Stimulated activated CD8-positive, alpha-beta memory T cell treated with anti-CD3 and anti-CD28 coated beads, Interleukin-2, amount 100 ng/mL, for 1 hour (primary cell): ENCODE results near the gene VANGL1.

Source experiments
- DNase-seq, 2 donors: peaks; one replicate each; pipeline ENCODE4 v3.0.0-alpha.2; 2020; ENCODE audit warnings: low read depth in 2 of 2

The VANGL1 gene

DNA sequence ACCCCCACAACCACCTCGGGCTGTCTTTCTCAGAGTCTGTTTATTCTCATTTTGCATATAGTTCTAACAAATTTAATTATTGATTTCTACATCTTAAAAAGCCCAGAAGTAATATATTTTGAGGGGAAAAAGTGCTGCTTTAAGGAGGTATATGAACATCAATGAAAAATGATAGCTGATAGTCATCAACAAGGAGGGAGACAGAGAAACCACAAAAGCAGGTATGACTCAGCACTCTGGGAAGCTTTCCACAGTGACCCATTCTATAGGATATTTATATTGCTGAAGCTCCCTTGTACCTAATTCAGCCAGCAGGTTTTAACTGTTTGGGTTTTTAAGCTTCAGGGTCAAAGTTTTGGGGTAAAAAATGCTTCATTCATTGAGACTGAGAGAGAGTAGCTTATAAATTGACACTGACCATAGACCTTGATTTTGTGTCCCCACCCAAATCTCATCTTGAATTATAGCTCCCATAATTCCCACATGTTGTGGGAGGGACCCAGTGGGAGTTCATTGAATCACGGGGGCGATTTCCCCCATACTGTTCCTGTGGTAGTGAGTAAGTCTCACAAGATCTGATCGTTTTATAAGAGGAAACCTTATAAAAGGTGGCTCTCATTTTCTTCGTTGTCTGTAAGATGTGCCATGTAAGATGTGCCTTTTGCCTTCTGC lies 27.4 kb downstream of the VANGL1 start:
- no peak for DNase-seq

GRCh38 chr1:115669886-115670285 lies 28.1 kb downstream of the VANGL1 start:
- DNase-seq: no peak

DNA sequence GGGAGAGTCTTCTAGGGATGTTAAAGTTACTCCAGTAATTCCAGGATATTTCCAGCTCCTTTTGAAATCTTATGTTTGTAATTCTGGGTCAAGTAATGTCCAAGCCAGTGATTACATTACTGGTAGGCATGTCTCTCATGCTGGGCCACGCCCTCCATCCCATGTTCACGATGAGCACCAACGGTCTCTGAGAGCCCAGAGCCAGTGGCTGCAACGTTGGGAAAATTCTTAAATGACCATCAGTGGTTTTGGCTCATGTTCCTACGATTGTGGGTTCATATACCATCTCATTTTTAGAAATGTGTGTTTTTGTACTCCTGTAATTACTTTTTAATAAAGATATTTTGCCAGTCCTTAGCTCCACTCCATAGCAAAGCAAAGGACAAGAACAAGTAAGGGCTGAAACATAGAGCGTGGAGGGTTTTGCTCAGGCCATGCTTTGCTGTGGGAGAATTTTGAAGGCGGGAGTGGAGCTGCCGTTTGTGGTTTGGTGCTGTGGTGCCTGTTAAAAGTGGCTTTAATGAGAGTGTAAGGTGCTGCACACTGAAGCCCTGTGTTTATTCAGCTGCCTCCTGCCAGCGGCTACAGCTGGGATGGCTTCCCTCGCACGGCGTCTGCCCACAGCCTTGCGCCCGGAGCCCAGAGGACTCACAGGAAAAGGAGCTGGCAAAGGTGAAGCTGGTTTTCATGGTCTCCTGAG lies 28.9 kb downstream of the VANGL1 start:
- no peak for DNase-seq

DNA sequence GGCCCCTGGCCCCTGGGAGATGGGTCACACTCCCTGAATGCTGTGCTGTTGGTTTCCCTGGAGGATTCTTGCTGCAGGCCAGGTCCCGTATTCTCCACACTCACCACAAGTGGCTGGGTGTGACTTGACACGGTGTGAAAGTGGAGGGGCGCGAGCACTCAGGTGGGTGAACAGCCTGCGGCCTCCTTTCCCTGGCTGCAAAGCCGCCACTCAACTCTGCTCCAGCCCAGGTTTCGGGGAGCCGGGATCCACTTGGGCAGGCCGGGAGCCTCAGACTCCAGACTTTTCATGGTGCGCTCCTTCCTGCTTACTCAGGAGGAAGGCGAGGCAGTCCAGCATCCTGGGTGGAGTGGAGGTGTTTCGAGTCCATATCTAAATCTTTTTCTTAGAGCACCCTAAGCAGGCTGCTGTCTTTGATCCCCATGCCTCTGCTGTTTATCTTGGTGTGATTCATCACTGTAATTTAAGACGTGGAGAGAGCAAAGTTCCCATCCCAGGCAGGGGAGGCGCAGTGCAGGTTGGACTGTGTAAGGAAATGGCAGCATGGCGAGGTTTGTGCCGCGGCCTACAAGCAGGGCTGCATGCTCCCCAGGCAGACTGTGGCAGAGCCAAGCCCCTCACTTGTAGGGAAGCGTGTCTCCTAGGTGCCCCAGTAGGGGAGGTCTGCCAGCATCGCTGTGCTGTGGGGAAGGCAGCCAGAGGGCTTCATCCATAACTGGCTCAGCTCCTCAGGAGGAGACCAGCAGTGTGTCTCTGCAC lies 29.6 kb downstream of the VANGL1 start:
- no peak for DNase-seq

DNA sequence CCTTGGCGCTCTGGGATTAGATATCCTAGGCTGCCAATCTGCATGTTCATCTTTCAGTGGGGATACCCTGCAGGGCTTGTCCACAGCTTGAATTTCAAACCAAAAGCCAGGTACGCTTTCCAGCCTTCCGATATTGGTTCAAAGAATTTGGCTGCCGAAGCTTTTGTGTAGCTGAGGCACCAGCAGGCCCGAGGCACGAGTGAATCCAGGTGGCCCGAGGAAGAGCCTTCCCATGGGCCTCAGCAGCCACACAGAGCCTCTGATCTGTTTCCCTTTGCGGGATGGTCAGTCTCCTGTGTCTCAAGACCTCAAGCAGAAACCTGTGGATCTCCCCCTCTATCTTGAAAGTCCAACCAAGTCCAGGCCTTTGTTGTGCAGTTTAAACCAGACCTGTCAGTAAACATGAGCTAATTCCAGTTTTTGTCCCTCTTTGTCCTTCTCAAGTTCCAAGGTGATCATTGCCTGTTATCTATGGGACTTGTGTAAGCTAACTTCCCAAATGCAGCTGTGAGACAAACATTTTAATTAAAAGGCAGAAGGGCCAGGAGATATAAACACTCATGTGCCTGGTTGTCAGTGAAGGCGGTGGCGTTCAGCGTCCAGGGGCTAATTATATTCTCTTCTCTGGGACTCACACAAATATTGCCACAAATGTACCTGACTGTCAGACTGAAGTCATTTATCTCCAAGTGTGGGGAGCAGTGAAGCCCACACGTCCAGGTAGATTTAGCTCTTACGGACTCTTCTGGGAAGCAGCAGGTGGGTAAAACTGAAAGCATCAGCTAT lies 30.6 kb downstream of the VANGL1 start:
- no peak for DNase-seq

- DNase-seq: no peak
These were observed 34.9 kb downstream of the VANGL1 start for GRCh38 chr1:115676498-115677181.

- no peak for DNase-seq
These were observed 35.4 kb downstream of the VANGL1 start for GRCh38 chr1:115677182-115677555.

- no peak for DNase-seq
These were observed 35.8 kb downstream of the VANGL1 start for GRCh38 chr1:115677565-115677964.

DNA sequence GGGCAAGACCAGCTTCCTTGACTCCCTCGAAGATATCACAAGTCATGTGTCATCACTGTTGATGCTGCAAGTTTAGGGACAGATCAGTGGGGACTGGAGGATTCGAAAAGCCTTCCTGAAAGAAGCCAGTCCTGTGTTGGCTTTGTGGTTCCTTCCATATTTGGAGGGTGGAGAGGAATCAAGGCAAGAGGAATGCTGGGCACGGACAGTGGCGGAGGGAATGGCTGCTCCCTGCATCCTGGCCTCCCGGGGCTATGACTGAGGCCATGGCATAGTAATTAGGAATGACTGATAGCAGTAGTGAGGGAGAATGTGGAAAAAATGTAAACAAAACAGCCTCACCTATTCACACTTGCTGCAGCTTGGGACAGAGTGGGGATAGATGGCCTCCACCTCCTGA lies 36.4 kb downstream of the VANGL1 start:
- no peak for DNase-seq

DNA sequence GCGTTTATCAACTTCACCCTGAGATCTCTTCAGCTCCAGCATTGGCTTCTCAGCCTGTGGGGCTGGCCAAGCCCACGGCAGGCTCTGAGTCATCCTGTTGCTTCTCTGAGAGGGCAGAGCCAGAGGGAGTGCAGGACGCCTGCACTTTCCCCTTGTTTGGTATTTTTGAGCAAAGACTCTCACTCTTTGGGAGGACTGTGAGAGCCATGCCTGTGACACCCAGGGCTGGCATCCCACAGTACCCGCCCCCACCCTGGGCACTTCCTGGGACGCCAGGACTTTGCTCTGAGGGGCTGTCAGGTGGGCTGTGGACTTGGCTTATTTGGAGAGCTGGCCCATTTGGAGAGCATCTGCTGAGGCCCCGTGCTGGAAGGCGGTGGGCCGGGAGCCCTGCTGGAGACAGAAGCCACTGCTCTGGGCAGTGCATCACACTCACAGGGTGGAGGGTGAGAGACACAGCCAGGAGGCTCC lies 37.4 kb downstream of the VANGL1 start:
- DNase-seq: no peak

DNA sequence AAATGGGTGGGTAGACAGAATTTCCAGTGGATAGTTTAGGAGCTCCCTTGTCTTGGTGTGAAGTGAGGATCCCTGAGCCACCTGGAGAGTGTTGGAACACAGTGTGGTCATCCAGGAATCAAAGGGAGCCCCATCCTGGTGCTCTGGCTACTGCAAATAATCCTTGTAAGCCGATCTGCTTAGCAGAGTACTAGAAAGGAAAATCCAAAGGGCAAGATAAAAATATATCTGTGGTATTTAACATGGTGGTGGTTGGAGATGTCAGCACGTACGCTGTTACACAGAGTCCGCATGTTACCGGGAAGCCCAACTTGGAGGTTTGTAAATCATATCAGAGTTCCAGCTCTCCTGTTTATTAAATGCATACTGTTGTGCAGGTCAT lies 39.0 kb downstream of the VANGL1 start:
- DNase-seq: no peak

DNA sequence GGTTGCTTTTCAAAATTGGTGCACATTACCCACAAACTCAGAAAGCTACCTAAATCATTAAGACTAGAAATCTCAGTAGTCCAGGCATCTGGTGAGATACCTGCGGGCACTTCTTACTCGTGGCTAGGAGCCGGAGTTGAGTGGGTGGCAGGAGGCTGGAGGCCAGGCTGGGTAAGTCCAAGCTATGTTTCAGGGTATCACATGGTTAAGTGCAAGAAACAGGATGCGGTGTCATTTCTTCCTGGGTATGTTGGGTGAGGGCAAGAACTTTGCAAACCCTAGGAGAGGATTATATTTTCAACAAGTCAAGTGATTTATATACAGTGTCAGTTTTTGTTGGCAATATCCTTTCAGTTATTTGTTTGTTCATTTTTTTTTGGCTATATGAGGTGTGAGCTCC lies 41.0 kb downstream of the VANGL1 start:
- no peak for DNase-seq

DNA sequence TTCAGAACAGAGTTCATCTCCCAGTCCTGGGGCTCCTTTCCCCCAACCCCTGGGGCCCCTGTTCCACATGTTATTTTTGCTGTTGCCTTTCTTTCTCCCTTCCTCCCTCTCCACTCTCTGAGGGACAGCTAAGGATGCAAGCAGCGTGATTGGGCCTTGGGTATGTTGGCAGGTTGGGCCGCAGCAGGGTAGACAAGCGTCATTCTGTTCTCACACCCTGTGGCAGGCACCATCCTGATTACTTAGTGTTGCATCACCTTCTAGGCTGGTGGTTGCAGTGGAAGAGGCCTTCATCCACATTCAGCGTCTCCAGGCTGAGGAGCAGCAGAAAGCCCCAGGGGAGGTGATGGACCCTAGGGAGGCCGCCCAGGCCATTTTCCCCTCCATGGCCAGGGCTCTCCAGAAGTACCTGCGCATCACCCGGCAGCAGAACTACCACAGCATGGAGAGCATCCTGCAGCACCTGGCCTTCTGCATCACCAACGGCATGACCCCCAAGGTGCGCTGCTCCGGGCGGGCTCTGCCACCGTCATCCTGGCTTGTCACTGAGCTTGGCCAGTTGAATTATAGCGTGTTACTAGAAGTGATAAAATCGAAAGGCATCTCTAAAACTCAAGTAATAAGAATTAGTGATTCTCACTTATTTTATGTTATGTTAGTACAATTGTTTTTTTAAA lies 43.4 kb downstream of the VANGL1 start:
- no peak for DNase-seq

- no peak for DNase-seq
These were observed 46.0 kb downstream of the VANGL1 start for GRCh38 chr1:115687744-115688143.

GRCh38 chr1:115690972-115691371 lies 49.2 kb downstream of the VANGL1 start:
- DNase-seq: no peak

- no peak for DNase-seq
These were observed 50.5 kb downstream of the VANGL1 start for GRCh38 chr1:115692224-115692623.

DNA sequence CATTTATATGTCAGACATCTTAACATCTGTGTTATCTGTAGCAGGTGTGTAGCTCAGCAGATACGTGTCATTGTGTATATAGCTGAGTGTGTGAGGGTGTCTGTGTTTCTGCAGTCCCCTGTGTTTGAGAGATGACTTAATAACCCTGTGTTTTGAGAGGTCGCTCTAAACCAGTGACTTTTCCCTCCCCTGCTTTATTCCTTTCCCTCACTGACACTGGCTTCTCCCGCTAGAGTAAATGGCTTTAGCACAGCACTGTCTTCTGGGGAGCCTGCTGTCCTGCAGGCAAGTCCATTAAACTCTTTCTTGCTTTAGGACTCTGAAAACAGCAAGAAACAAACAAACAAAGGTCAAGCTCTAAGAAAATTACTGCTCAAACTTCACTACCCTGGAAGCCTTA lies 53.0 kb downstream of the VANGL1 start:
- no peak for DNase-seq

GRCh38 chr1:115697619-115698018 lies 55.8 kb downstream of the VANGL1 start:
- no peak for DNase-seq

- DNase-seq: no peak
These were observed 59.3 kb downstream of the VANGL1 start for GRCh38 chr1:115701090-115701489.

DNA sequence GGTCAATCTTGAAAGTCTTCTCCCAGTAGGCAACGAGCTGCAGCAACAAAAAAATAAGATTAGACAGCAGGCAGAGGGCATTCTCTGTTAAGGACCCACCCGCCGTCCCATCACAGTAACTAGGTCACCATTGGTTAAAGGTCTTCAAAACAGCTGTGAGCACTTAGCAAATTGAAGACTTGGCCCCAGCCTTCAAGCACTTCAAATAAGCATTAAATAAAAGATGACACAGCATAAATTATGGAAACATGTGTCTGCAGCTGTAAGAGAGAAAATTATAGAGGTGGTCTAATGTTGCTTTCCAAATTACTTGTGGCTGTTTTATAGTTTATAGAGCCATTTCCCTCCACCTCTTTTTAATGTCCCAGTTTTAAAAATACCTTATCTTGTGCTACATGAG lies 61.2 kb downstream of the VANGL1 start:
- DNase-seq: no peak
